Measurements from ENCODE around the gene GCLC. TPM values are rescaled to one million over a fixed set of nuclear protein-coding genes. Genes with fewer than 3 reads are reported as not detected.

GCLC gene
- polyA plus RNA-seq, 3 donors: 6.4 to 15.7 (median 10.1) TPM

- H4K20me1 ChIP-seq (ENCODE audit: insufficient read depth, low read length): no peaks in the 10 kb centered on the region
- peaks cover 0 to 7% (median 2%) of the 10 kb centered on the region in 3 donors for H3K27me3 Mint-ChIP-seq (ENCODE audit: low read depth in 3 of 3)
- no peak for DNase-seq
- no peak overlapping the region for H2AFZ ChIP-seq (ENCODE audit: insufficient read depth, low read depth, low read length, poor library complexity, severe bottlenecking)
- TF ChIP-seq, protein P1, sequence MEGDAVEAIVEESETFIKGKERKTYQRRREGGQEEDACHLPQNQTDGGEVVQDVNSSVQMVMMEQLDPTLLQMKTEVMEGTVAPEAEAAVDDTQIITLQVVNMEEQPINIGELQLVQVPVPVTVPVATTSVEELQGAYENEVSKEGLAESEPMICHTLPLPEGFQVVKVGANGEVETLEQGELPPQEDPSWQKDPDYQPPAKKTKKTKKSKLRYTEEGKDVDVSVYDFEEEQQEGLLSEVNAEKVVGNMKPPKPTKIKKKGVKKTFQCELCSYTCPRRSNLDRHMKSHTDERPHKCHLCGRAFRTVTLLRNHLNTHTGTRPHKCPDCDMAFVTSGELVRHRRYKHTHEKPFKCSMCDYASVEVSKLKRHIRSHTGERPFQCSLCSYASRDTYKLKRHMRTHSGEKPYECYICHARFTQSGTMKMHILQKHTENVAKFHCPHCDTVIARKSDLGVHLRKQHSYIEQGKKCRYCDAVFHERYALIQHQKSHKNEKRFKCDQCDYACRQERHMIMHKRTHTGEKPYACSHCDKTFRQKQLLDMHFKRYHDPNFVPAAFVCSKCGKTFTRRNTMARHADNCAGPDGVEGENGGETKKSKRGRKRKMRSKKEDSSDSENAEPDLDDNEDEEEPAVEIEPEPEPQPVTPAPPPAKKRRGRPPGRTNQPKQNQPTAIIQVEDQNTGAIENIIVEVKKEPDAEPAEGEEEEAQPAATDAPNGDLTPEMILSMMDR (IDR thresholded peaks at IDR 0.05): no peak
- intact Hi-C loops (cut with micrococcal nuclease): loop anchor here in 1 of 2 donors (5.0 kb wide), 1 partner anchor 155 kb away; no protein-coding TSS in a partner anchor
- no peak overlapping the region for H3K9ac ChIP-seq (ENCODE audit: insufficient read depth, low read length, poor library complexity, severe bottlenecking)
- H3K4me3 ChIP-seq (replicated peaks in 1 of 3; ENCODE audit: low read depth in 2 of 3, low read length in 3 of 3): no peak overlapping the region
- no peaks in the 10 kb centered on the region for H3K9me3 Mint-ChIP-seq
- H3K36me3 Mint-ChIP-seq: peaks cover 44 to 45% of the 10 kb centered on the region in 2 donors
- H3K36me3 ChIP-seq (replicated peaks in 1 of 2; ENCODE audit: control insufficient read depth in 1 of 2, insufficient read depth in 2 of 2, low read length in 2 of 2): peaks cover 39 to 54% of the 10 kb centered on the region in 2 donors
- H3K9me3 ChIP-seq (replicated peaks in 1 of 2; ENCODE audit: control insufficient read depth in 1 of 2, insufficient read depth in 1 of 2, low read length in 2 of 2): no peaks in the 10 kb centered on the region
- peak overlapping the region in 1 of 7 donors; percentile 31 for H3K27ac Mint-ChIP-seq
- no peak overlapping the region for H3K4me2 ChIP-seq (replicated peaks; ENCODE audit: extremely low read depth, low read length, poor library complexity, severe bottlenecking)
- H3K79me2 ChIP-seq (ENCODE audit: insufficient read depth, low read length): no peaks in the 10 kb centered on the region
- H3K27ac ChIP-seq (ENCODE audit: low read depth in 1 of 2, low read length in 2 of 2): no peak overlapping the region
- no peaks in the 10 kb centered on the region for H3K27me3 ChIP-seq (ENCODE audit: control insufficient read depth in 2 of 2, insufficient read depth in 2 of 2, low read length in 2 of 2)
- H3K4me1 Mint-ChIP-seq: peaks cover 7% of the 10 kb centered on the region
- peaks cover 3 to 5% of the 10 kb centered on the region in 2 donors for H3K4me1 ChIP-seq (ENCODE audit: control insufficient read depth in 1 of 2, insufficient read depth in 2 of 2, low read length in 2 of 2)
- H3K4me3 Mint-ChIP-seq: no peak overlapping the region
- WGBS (ENCODE audit: insufficient coverage): 100% methylated on average over 1 of the region's 5 CpGs
Observed at GRCh38 chr6:53496797-53497375, 48.0 kb downstream of the GCLC start.

DNA sequence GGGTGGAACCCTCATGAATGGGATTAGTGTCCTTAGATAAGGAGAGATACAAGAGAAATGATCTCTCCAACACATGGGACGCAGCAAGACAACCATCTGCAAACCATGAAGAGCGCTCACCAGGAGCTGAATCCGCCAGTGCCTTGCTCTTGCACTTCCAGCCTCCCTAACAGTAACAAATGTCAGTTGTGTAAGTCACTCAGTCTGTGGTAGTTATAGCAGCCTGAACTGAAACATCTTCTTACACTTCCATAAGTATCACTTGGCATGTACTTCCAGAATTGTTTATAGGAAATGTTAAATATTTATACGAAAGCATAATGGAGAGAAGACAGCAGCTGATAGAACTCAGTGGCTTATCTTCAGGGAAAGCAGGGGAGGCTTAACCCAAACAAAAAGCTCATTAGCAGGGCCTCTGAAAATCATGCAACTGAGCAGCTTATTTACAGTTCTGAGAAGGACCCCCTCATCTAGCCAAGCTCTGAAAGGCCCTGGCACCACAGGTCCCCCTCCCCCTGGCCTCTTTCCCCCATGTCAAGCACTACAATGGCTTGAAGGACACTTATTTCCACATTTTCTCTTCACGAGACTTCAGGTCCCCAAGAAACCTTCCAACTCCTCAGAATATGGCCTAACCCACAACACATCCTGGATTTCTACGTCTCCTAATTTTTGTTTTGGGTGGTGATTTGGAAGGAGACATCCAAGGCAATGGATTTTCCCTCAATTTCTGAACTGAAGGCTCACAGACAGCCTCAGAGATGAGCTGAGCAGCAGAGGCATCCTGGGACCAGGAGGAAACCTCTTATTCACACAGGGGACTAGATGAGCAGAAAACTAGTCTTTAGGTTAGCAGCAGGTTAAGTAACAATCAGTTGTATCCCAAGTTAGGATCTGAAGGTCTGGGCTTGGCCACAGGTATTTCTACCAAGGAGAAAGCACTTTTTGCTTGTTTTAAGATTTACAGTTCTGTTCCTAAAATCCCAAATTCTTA lies 49.1 kb downstream of the GCLC start:
- Histone ChIP-seq H3K27ac (ENCODE audit: low read depth in 1 of 2, low read length in 2 of 2) (no peak overlapping the region), H3K4me3 (replicated peaks in 1 of 3; ENCODE audit: low read depth in 2 of 3, low read length in 3 of 3) (no peak overlapping the region), H3K79me2 (ENCODE audit: insufficient read depth, low read length) (no peaks in the 10 kb centered on the region), H3K4me2 (replicated peaks; ENCODE audit: extremely low read depth, low read length, poor library complexity, severe bottlenecking) (no peak overlapping the region), H3K9ac (ENCODE audit: insufficient read depth, low read length, poor library complexity, severe bottlenecking) (no peak overlapping the region), H3K9me3 (replicated peaks in 1 of 2; ENCODE audit: control insufficient read depth in 1 of 2, insufficient read depth in 1 of 2, low read length in 2 of 2) (no peaks in the 10 kb centered on the region), H3K27me3 (ENCODE audit: control insufficient read depth in 2 of 2, insufficient read depth in 2 of 2, low read length in 2 of 2) (no peaks in the 10 kb centered on the region), H2AFZ (ENCODE audit: insufficient read depth, low read depth, low read length, poor library complexity, severe bottlenecking) (no peak overlapping the region), H4K20me1 (ENCODE audit: insufficient read depth, low read length) (no peaks in the 10 kb centered on the region), H3K36me3 (replicated peaks in 1 of 2; ENCODE audit: control insufficient read depth in 1 of 2, insufficient read depth in 2 of 2, low read length in 2 of 2) (peaks cover 33 to 43% of the 10 kb centered on the region in 2 donors), H3K4me1 (ENCODE audit: control insufficient read depth in 1 of 2, insufficient read depth in 2 of 2, low read length in 2 of 2) (peaks cover 3 to 5% of the 10 kb centered on the region in 2 donors)
- Mint-ChIP-seq H3K36me3 (peaks cover 40% of the 10 kb centered on the region in 2 donors), H3K27ac (no peak overlapping the region), H3K4me3 (no peak overlapping the region), H3K27me3 (ENCODE audit: low read depth in 3 of 3) (peaks cover 2 to 7% (median 5%) of the 10 kb centered on the region in 3 donors), H3K9me3 (peaks cover 0 to 2% (median 0%) of the 10 kb centered on the region in 7 donors), H3K4me1 (peaks cover 7% of the 10 kb centered on the region)
- intact Hi-C loops (cut with micrococcal nuclease): loop anchor here (2.0 to 5.0 kb wide), 2 partner anchors 156 to 231 kb away; no protein-coding TSS in a partner anchor
- 100% methylated on average over 1 of the region's 6 CpGs for WGBS (ENCODE audit: insufficient coverage)
- TF ChIP-seq, protein P1 (IDR thresholded peaks at IDR 0.05): no peak
- DNase-seq: no peak
